Neural cell (in vitro differentiated cells): Measurements from ENCODE around the gene BRIP1.

Source experiments
- CTCF ChIP-seq: fragments of 450-650 bp; IDR thresholded peaks from 2 replicates; pipeline ENCODE4 v1.5.1; 2014; ENCODE audit warnings: antibody characterized with exemption, mild to moderate bottlenecking, moderate library complexity; ENCODE audit not compliant: poor library complexity, severe bottlenecking
- EP300 ChIP-seq: fragments of 450-650 bp; conservative IDR thresholded peaks from 2 replicates; pipeline ENCODE4 v1.6.1; 2014; ENCODE audit warnings: antibody characterized with exemption, mild to moderate bottlenecking, moderate library complexity; ENCODE audit not compliant: poor library complexity, severe bottlenecking
- EZH2 ChIP-seq: fragments of 200-600, 300-800 bp; shearing (Covaris generic), sonication (generic); IDR thresholded peaks from 2 replicates; pipeline ENCODE4 v1.6.1; 2014; ENCODE audit warnings: antibody characterized with exemption, low read length, borderline replicate concordance, mild to moderate bottlenecking; ENCODE audit not compliant: insufficient read depth, poor library complexity, severe bottlenecking
- MXI1 ChIP-seq: fragments of 450-650 bp; conservative IDR thresholded peaks from 2 replicates; pipeline ENCODE4 v1.6.1; 2014; ENCODE audit warnings: antibody characterized with exemption, mild to moderate bottlenecking; ENCODE audit not compliant: poor library complexity, severe bottlenecking
- POLR2AphosphoS5 ChIP-seq: IDR thresholded peaks from 2 replicates; pipeline ENCODE4 v1.6.1; 2012
- RAD21 ChIP-seq: fragments of 450-650 bp; conservative IDR thresholded peaks from 2 replicates; pipeline ENCODE4 v1.6.1; 2014; ENCODE audit warnings: antibody characterized with exemption, mild to moderate bottlenecking, moderate library complexity
- REST ChIP-seq: IDR thresholded peaks from 2 replicates; pipeline ENCODE4 v1.6.1; 2012; ENCODE audit warnings: borderline replicate concordance
- TAF1 ChIP-seq: IDR thresholded peaks from 2 replicates; pipeline ENCODE4 v1.6.1; 2012; ENCODE audit warnings: low read depth

- TF ChIP-seq CTCF, result no peak
- no peak for TF ChIP-seq TAF1
- no peak for TF ChIP-seq EP300
- no peak for TF ChIP-seq REST
- no peak for TF ChIP-seq MXI1
- no peak for TF ChIP-seq POLR2AphosphoS5
- TF ChIP-seq RAD21, result no peak
- TF ChIP-seq EZH2, result no peak
Measured at GRCh38 chr17:61723914-61724313, 139.4 kb downstream of the BRIP1 start.
